ENCODE data around the gene NBDY.

The NBDY gene

DNA sequence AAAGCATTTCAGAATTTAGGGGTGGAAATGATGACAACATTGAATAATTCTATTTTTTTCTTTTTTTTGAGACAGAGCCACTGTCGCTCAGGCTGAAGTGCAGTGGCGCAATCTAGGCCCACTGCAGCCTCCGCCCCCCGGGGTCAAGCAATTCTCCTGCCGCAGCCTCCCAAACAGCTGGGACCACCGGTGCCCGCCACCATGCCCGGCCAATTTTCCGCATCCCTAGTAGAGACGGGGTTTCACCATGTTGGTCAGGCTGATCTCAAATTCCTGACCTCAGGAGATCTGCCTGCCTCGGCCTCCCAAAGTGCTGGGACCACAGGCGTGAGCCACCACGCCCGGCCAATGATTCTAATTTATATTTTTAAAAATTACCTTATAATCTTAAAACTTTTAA, 7.2 kb downstream of the NBDY start:
- DNase-seq (ENCODE audit: low read depth) = no peak
- TF ChIP-seq, protein P1, sequence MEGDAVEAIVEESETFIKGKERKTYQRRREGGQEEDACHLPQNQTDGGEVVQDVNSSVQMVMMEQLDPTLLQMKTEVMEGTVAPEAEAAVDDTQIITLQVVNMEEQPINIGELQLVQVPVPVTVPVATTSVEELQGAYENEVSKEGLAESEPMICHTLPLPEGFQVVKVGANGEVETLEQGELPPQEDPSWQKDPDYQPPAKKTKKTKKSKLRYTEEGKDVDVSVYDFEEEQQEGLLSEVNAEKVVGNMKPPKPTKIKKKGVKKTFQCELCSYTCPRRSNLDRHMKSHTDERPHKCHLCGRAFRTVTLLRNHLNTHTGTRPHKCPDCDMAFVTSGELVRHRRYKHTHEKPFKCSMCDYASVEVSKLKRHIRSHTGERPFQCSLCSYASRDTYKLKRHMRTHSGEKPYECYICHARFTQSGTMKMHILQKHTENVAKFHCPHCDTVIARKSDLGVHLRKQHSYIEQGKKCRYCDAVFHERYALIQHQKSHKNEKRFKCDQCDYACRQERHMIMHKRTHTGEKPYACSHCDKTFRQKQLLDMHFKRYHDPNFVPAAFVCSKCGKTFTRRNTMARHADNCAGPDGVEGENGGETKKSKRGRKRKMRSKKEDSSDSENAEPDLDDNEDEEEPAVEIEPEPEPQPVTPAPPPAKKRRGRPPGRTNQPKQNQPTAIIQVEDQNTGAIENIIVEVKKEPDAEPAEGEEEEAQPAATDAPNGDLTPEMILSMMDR (IDR thresholded peaks at IDR 0.05; ENCODE audit: low read length, missing control alignments) = no peak
- no peak overlapping the region for H3K4me3 ChIP-seq (replicated peaks; ENCODE audit: low read depth, low read length)

DNA sequence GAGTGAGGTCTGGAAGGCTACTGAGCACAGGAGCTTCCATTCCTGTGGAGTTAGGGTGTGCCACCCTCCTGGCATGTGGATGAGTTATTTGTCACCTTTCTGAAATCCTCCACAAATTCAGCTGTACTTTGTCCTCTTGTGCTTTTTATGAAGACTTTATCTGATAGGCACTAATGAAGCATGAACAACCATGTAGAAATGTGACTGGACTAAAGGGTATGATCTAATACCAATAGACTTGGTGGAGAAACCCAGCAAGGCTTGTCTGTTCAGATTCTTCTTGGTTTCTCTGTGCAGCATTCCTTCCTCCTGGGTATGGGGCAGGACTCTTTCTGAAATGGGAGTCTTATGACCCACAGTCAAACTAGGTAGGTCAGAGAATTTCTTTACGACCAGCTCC, 9.6 kb downstream of the NBDY start:
- no peak overlapping the region for H3K4me3 ChIP-seq (replicated peaks; ENCODE audit: low read depth, low read length)
- DNase-seq (ENCODE audit: low read depth) = no peak
- TF ChIP-seq, protein P1 (IDR thresholded peaks at IDR 0.05; ENCODE audit: low read length, missing control alignments) = no peak

- no peak overlapping the region for H3K4me3 ChIP-seq (replicated peaks; ENCODE audit: low read depth, low read length)
- TF ChIP-seq, protein P1 (IDR thresholded peaks at IDR 0.05; ENCODE audit: low read length, missing control alignments) = no peak
- DNase-seq (ENCODE audit: low read depth) = peak; percentile 74
Measured at GRCh38 chrX:56744996-56745395, 16.0 kb downstream of the NBDY start.

GRCh38 chrX:56746996-56747395, 18.0 kb downstream of the NBDY start:
- DNase-seq (ENCODE audit: low read depth) = no peak

DNA sequence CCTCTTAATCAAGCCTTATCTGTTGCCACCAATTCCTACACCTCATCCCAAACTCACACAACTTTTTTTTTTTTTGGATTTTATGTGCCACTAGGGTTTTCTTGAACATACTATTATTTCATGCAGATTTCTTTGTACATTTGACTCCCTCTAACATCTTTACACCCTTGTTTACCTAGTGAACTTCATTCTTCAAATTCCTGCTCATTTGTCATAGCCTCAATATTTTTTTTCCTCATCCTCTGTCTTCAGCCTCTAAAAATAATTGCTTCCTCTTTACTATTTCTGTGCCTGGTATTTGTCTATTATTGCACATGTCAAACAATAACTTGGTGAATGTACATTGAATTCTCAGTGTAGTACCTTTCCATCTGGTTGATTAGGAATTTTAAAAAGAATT, 22.0 kb downstream of the NBDY start:
- no peak overlapping the region for H3K4me3 ChIP-seq (replicated peaks; ENCODE audit: low read depth, low read length)
- DNase-seq (ENCODE audit: low read depth) = no peak
- TF ChIP-seq, protein P1 (IDR thresholded peaks at IDR 0.05; ENCODE audit: low read length, missing control alignments) = no peak

More at GRCh38 chrX:56746996-56747395, 18.0 kb downstream of the NBDY start:
- H3K4me3 ChIP-seq (replicated peaks; ENCODE audit: low read depth, low read length) = no peak overlapping the region
- TF ChIP-seq, protein P1 (IDR thresholded peaks at IDR 0.05; ENCODE audit: low read length, missing control alignments) = no peak

DNA sequence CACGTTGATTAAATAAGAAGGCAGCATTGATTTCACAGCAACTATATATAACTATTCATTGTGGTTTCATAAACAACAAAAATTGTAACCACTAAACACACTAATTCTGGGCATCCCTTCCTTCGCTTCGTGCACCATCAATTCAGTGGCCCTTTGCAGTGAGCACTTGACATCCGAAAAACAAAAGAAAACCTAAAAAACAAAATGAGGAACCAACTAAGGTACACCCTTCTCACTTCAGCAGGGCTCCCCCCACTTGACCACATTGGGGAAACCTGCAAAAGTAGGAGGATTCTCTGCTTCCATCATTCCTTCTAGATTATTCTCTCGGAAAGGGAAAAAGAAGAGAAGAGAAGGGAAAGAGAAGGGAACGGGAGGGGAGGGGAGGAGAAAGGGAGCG, 28.3 kb downstream of the NBDY start:
- no peak for DNase-seq (ENCODE audit: low read depth)
- no peak overlapping the region for H3K4me3 ChIP-seq (replicated peaks; ENCODE audit: low read depth, low read length)
- TF ChIP-seq, protein P1 (IDR thresholded peaks at IDR 0.05; ENCODE audit: low read length, missing control alignments) = no peak

- DNase-seq (ENCODE audit: low read depth) = no peak
- H3K4me3 ChIP-seq (replicated peaks; ENCODE audit: low read depth, low read length) = no peak overlapping the region
- TF ChIP-seq, protein P1 (IDR thresholded peaks at IDR 0.05; ENCODE audit: low read length, missing control alignments) = no peak
Measured at GRCh38 chrX:56758456-56758855, 29.4 kb downstream of the NBDY start.

Measured in fibroblast of pulmonary artery (primary cell).